ENCODE results near the gene RBFOX2. TPM values are rescaled to one million over a fixed set of nuclear protein-coding genes. Genes with fewer than 3 reads are reported as not detected.

The RBFOX2 gene
- total RNA-seq, 5 donors from 2014 or later (not counting 1 experiment from before 2014, with no cell fraction given), result 0.73 to 1.5 (median 1.4) TPM

DNA sequence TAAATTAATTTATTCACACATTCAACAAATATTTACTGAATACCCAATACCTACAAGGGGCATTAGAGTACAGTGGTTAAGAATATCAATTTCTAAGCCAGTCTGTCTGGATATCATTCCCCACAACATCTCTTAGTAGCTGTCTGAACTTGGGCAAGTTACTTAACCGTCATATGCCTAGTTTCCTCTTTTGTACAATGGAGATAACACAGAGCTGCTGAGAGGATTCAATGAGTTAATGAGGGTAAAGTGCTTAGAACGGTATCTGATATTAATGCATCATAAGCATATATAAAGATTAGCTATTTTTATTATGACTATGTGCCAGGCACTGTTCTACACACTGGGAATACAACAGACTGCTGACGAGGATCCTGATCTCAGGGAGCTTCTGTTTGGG, 194.6 kb downstream of the RBFOX2 start:
- Mint-ChIP-seq H3K4me3 (no peak overlapping the region), H3K4me1 (peaks cover 0 to 8% (median 6%) of the 10 kb centered on the region in 3 donors), H3K9me3 (no peaks in the 10 kb centered on the region), H3K27me3 (peaks cover 8 to 9% of the 10 kb centered on the region in 2 donors), H3K27ac (no peak overlapping the region), H3K36me3 (no peaks in the 10 kb centered on the region)
- Histone ChIP-seq H3K27me3 (replicated peaks in 1 of 2; ENCODE audit: control insufficient read depth in 2 of 2, extremely low read depth in 1 of 2, insufficient read depth in 2 of 2, low read length in 1 of 2) (peaks cover 0 to 4% of the 10 kb centered on the region in 2 experiments), H3K4me3 (ENCODE audit: control insufficient read depth in 1 of 2, extremely low read depth in 1 of 2, low read length in 1 of 2) (no peak overlapping the region), H3K27ac (ENCODE audit: low read length) (no peak overlapping the region), H3K36me3 (ENCODE audit: control insufficient read depth in 2 of 2, extremely low read depth in 1 of 2, insufficient read depth in 1 of 2, low read length in 1 of 2) (no peaks in the 10 kb centered on the region), H3K9me3 (no peaks in the 10 kb centered on the region), H3K4me1 (ENCODE audit: control insufficient read depth in 1 of 2, extremely low read depth in 1 of 2, insufficient read depth in 2 of 2, low read length in 2 of 2) (no peaks in the 10 kb centered on the region)
- POLR2A ChIA-PET, result no interaction called here
- no CpG with 5 or more reads among the region's 3 CpGs for WGBS (ENCODE audit: insufficient coverage)
- no peak for DNase-seq
- no peak for ATAC-seq (replicated peaks in 1 of 4)
- CTCF ChIA-PET, result no interaction called here

DNA sequence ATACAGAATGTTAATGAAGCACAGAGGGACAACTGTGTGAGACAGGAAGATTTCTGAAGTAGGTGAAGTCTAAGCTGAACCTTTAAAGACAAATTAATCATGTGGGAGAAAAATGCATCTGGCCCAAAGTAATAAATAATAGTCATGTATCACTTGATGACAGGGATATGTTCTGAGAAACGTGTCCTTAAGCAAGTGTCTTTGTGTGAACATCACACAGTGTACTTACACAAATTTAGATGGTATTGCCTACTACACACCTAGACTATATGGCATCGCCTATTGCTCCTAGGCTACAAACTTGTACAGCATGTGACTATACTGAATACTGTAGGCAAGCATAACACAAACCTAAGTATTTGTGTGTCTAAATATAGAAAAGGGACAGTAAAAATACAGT, 198.3 kb downstream of the RBFOX2 start:
- H3K27me3 ChIP-seq (replicated peaks in 1 of 2; ENCODE audit: control insufficient read depth in 2 of 2, extremely low read depth in 1 of 2, insufficient read depth in 2 of 2, low read length in 1 of 2), result peaks cover 0 to 4% of the 10 kb centered on the region in 2 experiments
- Mint-ChIP-seq H3K4me1 (no peaks in the 10 kb centered on the region), H3K4me3 (no peak overlapping the region), H3K27me3 (peaks cover 4% of the 10 kb centered on the region in 2 donors), H3K9me3 (no peaks in the 10 kb centered on the region), H3K27ac (no peak overlapping the region), H3K36me3 (no peaks in the 10 kb centered on the region)
- no peaks in the 10 kb centered on the region for H3K9me3 ChIP-seq
- no CpG with 5 or more reads among the region's 2 CpGs for WGBS (ENCODE audit: insufficient coverage)
- POLR2A ChIA-PET, result no interaction called here
- H3K36me3 ChIP-seq (ENCODE audit: control insufficient read depth in 2 of 2, extremely low read depth in 1 of 2, insufficient read depth in 1 of 2, low read length in 1 of 2), result no peaks in the 10 kb centered on the region
- H3K27ac ChIP-seq (ENCODE audit: low read length), result no peak overlapping the region
- no peak overlapping the region for H3K4me3 ChIP-seq (ENCODE audit: control insufficient read depth in 1 of 2, extremely low read depth in 1 of 2, low read length in 1 of 2)
- CTCF ChIA-PET, result no interaction called here
- DNase-seq (no peak), ATAC-seq (replicated peaks in 1 of 4) (no peak)
- no peaks in the 10 kb centered on the region for H3K4me1 ChIP-seq (ENCODE audit: control insufficient read depth in 1 of 2, extremely low read depth in 1 of 2, insufficient read depth in 2 of 2, low read length in 2 of 2)

DNA sequence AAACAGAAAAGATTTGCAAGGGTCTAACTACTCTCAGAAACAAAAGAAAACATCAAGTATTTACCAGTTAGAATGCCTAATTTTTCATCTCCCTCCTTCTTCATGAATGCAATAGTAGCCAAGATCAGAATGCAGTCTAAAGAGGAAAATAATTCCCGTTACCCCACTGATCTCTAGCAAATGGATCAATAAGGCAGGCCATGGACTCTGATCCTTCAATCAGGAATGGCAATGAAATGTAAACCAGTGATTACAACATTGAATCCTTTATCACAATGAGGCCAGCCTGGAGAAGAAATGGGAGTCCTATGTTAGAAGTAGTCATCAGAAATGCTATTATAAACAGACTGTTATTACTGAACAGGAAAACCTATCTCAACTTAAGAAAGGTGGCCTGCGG, 204.4 kb downstream of the RBFOX2 start:
- ATAC-seq (replicated peaks in 1 of 4) (no peak), DNase-seq (no peak)
- H3K4me3 ChIP-seq (ENCODE audit: control insufficient read depth in 1 of 2, extremely low read depth in 1 of 2, low read length in 1 of 2), result no peak overlapping the region
- H3K9me3 ChIP-seq, result no peaks in the 10 kb centered on the region
- no peak overlapping the region for H3K27ac ChIP-seq (ENCODE audit: low read length)
- H3K4me1 ChIP-seq (ENCODE audit: control insufficient read depth in 1 of 2, extremely low read depth in 1 of 2, insufficient read depth in 2 of 2, low read length in 2 of 2), result no peaks in the 10 kb centered on the region
- Mint-ChIP-seq H3K4me1 (no peaks in the 10 kb centered on the region), H3K4me3 (no peak overlapping the region), H3K36me3 (no peaks in the 10 kb centered on the region), H3K27ac (no peak overlapping the region), H3K9me3 (no peaks in the 10 kb centered on the region), H3K27me3 (peaks cover 9% of the 10 kb centered on the region in 2 donors)
- H3K36me3 ChIP-seq (ENCODE audit: control insufficient read depth in 2 of 2, extremely low read depth in 1 of 2, insufficient read depth in 1 of 2, low read length in 1 of 2), result no peaks in the 10 kb centered on the region
- no CpG with 5 or more reads among the region's 2 CpGs for WGBS (ENCODE audit: insufficient coverage)
- POLR2A ChIA-PET, result no interaction called here
- H3K27me3 ChIP-seq (replicated peaks in 1 of 2; ENCODE audit: control insufficient read depth in 2 of 2, extremely low read depth in 1 of 2, insufficient read depth in 2 of 2, low read length in 1 of 2), result no peaks in the 10 kb centered on the region
- CTCF ChIA-PET, result no interaction called here

- Mint-ChIP-seq H3K27ac (no peak overlapping the region), H3K27me3 (peaks cover 7 to 9% of the 10 kb centered on the region in 2 donors), H3K4me3 (no peak overlapping the region), H3K36me3 (no peaks in the 10 kb centered on the region), H3K9me3 (no peaks in the 10 kb centered on the region), H3K4me1 (no peaks in the 10 kb centered on the region)
- WGBS (ENCODE audit: insufficient coverage), result no CpG with 5 or more reads among the region's 1 CpG
- Histone ChIP-seq H3K36me3 (ENCODE audit: control insufficient read depth in 2 of 2, extremely low read depth in 1 of 2, insufficient read depth in 1 of 2, low read length in 1 of 2) (no peaks in the 10 kb centered on the region), H3K4me1 (ENCODE audit: control insufficient read depth in 1 of 2, extremely low read depth in 1 of 2, insufficient read depth in 2 of 2, low read length in 2 of 2) (no peaks in the 10 kb centered on the region), H3K4me3 (ENCODE audit: control insufficient read depth in 1 of 2, extremely low read depth in 1 of 2, low read length in 1 of 2) (no peak overlapping the region), H3K9me3 (no peaks in the 10 kb centered on the region), H3K27ac (ENCODE audit: low read length) (no peak overlapping the region), H3K27me3 (replicated peaks in 1 of 2; ENCODE audit: control insufficient read depth in 2 of 2, extremely low read depth in 1 of 2, insufficient read depth in 2 of 2, low read length in 1 of 2) (no peaks in the 10 kb centered on the region)
- ChIA-PET CTCF (no interaction called here), POLR2A (interaction anchor here in 1 of 2 donors (0.6 kb wide), 1 partner anchor 60 kb away, joined by 3 read pairs; no protein-coding TSS in a partner anchor)
- no peak for ATAC-seq (replicated peaks in 1 of 4)
- DNase-seq, result no peak
Measured at GRCh38 chr22:35821654-35822053, 207.0 kb downstream of the RBFOX2 start.

DNA sequence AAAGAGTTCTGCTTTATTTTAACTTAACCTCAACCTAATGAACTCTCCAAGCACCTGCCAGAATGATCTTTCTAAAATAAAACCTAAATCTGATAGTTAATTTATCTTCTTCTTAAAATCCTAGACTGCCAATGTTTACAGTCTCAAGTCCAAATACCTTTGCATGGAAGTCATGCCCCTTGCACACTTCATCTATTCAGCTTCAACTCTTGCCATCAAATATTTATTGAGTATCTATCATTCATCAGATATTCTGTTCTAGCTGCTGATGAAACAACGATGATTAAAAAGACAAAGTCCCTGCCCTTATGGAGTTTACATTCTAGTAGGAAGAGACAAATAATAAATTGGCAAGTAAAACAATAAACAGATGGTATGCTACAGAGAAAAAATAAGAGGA, 209.2 kb downstream of the RBFOX2 start:
- no peaks in the 10 kb centered on the region for H3K4me1 Mint-ChIP-seq
- Histone ChIP-seq H3K9me3 (no peaks in the 10 kb centered on the region), H3K27me3 (replicated peaks in 1 of 2; ENCODE audit: control insufficient read depth in 2 of 2, extremely low read depth in 1 of 2, insufficient read depth in 2 of 2, low read length in 1 of 2) (no peaks in the 10 kb centered on the region), H3K36me3 (ENCODE audit: control insufficient read depth in 2 of 2, extremely low read depth in 1 of 2, insufficient read depth in 1 of 2, low read length in 1 of 2) (no peaks in the 10 kb centered on the region), H3K4me3 (ENCODE audit: control insufficient read depth in 1 of 2, extremely low read depth in 1 of 2, low read length in 1 of 2) (no peak overlapping the region), H3K4me1 (ENCODE audit: control insufficient read depth in 1 of 2, extremely low read depth in 1 of 2, insufficient read depth in 2 of 2, low read length in 2 of 2) (no peaks in the 10 kb centered on the region), H3K27ac (ENCODE audit: low read length) (no peak overlapping the region)
- CTCF ChIA-PET, result no interaction called here
- no peaks in the 10 kb centered on the region for H3K9me3 Mint-ChIP-seq
- DNase-seq, result no peak
- no CpG with 5 or more reads among the region's 1 CpG for WGBS (ENCODE audit: insufficient coverage)
- ATAC-seq (replicated peaks in 1 of 4), result no peak
- H3K27ac Mint-ChIP-seq, result no peak overlapping the region
- POLR2A ChIA-PET, result no interaction called here
- H3K36me3 Mint-ChIP-seq, result no peaks in the 10 kb centered on the region
- H3K27me3 Mint-ChIP-seq, result peaks cover 7% of the 10 kb centered on the region in 2 donors
- H3K4me3 Mint-ChIP-seq, result no peak overlapping the region

GRCh38 chr22:35818897-35819296, 209.7 kb downstream of the RBFOX2 start:
- Mint-ChIP-seq H3K27ac (no peak overlapping the region), H3K9me3 (no peaks in the 10 kb centered on the region), H3K27me3 (peaks cover 3 to 7% of the 10 kb centered on the region in 2 donors), H3K4me1 (no peaks in the 10 kb centered on the region), H3K36me3 (no peaks in the 10 kb centered on the region), H3K4me3 (no peak overlapping the region)
- DNase-seq (no peak), ATAC-seq (replicated peaks in 1 of 4) (no peak)
- WGBS (ENCODE audit: insufficient coverage), result no CpG with 5 or more reads among the region's 1 CpG
- no peaks in the 10 kb centered on the region for H3K9me3 ChIP-seq
- POLR2A ChIA-PET, result no interaction called here
- H3K27ac ChIP-seq (ENCODE audit: low read length), result no peak overlapping the region
- H3K4me1 ChIP-seq (ENCODE audit: control insufficient read depth in 1 of 2, extremely low read depth in 1 of 2, insufficient read depth in 2 of 2, low read length in 2 of 2), result no peaks in the 10 kb centered on the region
- H3K4me3 ChIP-seq (ENCODE audit: control insufficient read depth in 1 of 2, extremely low read depth in 1 of 2, low read length in 1 of 2), result no peak overlapping the region
- no peaks in the 10 kb centered on the region for H3K27me3 ChIP-seq (replicated peaks in 1 of 2; ENCODE audit: control insufficient read depth in 2 of 2, extremely low read depth in 1 of 2, insufficient read depth in 2 of 2, low read length in 1 of 2)
- no peaks in the 10 kb centered on the region for H3K36me3 ChIP-seq (ENCODE audit: control insufficient read depth in 2 of 2, extremely low read depth in 1 of 2, insufficient read depth in 1 of 2, low read length in 1 of 2)
- CTCF ChIA-PET, result no interaction called here

GRCh38 chr22:35812600-35812999, 216.0 kb downstream of the RBFOX2 start:
- Histone ChIP-seq H3K9me3 (no peaks in the 10 kb centered on the region), H3K4me3 (ENCODE audit: control insufficient read depth in 1 of 2, extremely low read depth in 1 of 2, low read length in 1 of 2) (no peak overlapping the region), H3K27ac (ENCODE audit: low read length) (no peak overlapping the region), H3K36me3 (ENCODE audit: control insufficient read depth in 2 of 2, extremely low read depth in 1 of 2, insufficient read depth in 1 of 2, low read length in 1 of 2) (no peaks in the 10 kb centered on the region), H3K4me1 (ENCODE audit: control insufficient read depth in 1 of 2, extremely low read depth in 1 of 2, insufficient read depth in 2 of 2, low read length in 2 of 2) (no peaks in the 10 kb centered on the region), H3K27me3 (replicated peaks in 1 of 2; ENCODE audit: control insufficient read depth in 2 of 2, extremely low read depth in 1 of 2, insufficient read depth in 2 of 2, low read length in 1 of 2) (no peaks in the 10 kb centered on the region)
- WGBS (ENCODE audit: insufficient coverage), result no CpG with 5 or more reads among the region's 4 CpGs
- peaks cover 0 to 13% (median 5%) of the 10 kb centered on the region in 3 donors for H3K9me3 Mint-ChIP-seq
- no peaks in the 10 kb centered on the region for H3K4me1 Mint-ChIP-seq
- ChIA-PET POLR2A (no interaction called here), CTCF (no interaction called here)
- H3K36me3 Mint-ChIP-seq, result no peaks in the 10 kb centered on the region
- H3K4me3 Mint-ChIP-seq, result no peak overlapping the region
- no peak for ATAC-seq (replicated peaks in 1 of 4)
- no peak overlapping the region for H3K27ac Mint-ChIP-seq
- peaks cover 0 to 3% of the 10 kb centered on the region in 2 donors for H3K27me3 Mint-ChIP-seq
- no peak for DNase-seq

Measured in T-cell (primary cell).